D721Med (cell line): Measurements from ENCODE around the gene KLK15.
A peak's percentile ranks its signal among the peaks of the same experiment; 100 is the strongest.

Source experiments
- DNase-seq: peaks from one replicate; pipeline ENCODE4 v3.0.0; 2011; ENCODE audit warnings: low spot score; ENCODE audit not compliant: insufficient read length
- FAIRE-seq: peaks from 2 replicates; lab custom pipeline; 2011; peaks lifted over from hg19 to GRCh38; lab: Jason Lieb, UNC
- CTCF ChIP-seq: IDR thresholded peaks from 2 replicates; pipeline ENCODE4 v1.5.1; 2012; ENCODE audit warnings: mild to moderate bottlenecking, control low read depth; ENCODE audit not compliant: insufficient read depth; ENCODE audit errors: missing control alignments

Gene KLK15

DNA sequence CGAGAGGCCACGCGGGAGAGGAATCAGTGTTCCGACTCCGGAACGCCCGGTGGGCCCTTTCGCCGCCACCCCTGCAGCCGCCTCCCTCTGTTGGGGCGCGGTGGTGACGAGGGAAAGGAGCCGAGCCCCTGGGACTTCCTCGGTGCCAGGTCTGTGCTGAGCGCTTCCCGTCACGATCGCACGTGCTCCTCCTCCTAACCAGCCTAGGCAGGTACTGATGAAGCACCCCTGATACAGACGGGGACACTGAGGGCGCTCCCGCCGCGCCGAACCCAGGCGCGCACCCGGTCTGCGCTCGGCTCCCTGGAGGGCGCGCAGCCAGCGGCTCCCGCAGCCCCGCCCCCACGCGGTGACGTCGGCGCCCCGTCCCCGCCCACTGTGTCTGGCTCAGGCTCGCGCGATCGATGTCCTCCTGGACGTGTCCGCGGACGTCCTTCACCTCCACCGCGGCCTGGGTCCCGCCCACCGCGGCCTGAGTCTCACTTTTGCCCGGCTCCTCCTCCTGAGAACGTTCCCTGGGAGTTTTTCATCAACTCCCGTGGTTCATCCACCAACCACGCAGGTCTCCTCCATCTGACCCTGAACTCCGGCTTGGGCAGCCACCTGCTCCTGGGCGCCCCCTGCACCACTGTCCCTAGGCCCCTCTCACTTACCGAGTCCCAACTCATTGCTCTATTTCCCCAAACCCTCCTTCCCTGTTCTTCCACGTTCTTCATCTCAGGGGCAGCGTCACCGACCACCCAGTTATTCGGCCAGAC is 2.6 kb upstream of the KLK15 start:
- no peak for TF ChIP-seq CTCF
- DNase-seq (peak; percentile 93), FAIRE-seq (no peak)

DNA sequence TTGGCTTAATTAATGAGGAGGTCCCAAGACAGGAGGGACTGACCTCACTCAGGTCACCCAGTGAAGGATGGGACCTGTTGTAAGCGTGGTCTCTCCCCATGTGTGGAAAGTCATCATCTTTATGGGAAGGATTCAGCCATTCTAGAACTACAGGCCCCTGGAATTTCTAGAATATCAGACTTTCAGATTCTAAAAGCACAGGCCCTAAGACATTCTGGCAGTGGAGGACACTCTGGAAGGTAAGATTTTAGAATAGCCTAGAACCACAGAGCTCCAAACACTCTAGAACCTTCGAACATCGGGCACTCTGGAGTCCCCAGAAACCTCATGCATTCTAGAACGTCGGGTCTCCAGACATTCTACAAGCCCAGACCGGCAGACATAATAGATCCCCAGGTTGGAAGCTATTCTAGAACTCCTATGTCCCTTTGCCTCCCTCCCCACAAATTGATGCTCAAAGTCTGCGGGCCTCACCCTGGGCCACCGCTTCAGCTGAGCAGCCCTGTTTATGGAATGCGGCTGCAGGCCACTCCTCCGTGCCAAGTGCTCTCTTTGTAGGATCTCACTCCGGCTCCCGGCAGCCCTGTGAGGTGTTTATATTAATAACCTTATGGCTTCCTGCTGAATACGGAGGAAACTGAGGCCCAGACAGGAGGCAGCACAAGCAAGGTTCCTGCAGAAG is 1.9 kb upstream of the KLK15 start:
- TF ChIP-seq CTCF = no peak
- DNase-seq (no peak), FAIRE-seq (no peak)

GRCh38 chr19:50833802-50834167 is 411 bp upstream of the KLK15 start:
- TF ChIP-seq CTCF = no peak
- FAIRE-seq (no peak), DNase-seq (no peak)

DNA sequence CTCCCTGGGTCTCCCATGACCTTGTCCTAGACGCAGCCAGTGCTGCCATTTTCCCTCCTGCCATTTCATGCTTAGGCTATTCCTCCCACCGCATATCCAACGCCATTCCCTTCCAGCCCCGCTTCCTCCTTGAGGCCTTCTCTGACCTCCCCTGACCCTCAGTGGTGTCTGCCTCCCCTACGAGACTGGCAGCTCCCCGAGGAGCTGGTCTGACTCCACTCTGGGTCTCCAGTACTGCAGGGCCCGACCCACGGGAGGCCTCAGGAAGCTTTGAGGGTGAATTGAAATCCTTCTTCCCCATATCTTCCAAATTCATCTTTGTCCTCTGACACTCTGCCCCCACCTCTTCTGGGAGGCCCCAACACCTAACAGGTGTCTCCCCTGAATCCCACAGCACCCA is 708 bp downstream of the KLK15 start:
- DNase-seq = no peak
- TF ChIP-seq CTCF = no peak
- no peak for FAIRE-seq

DNA sequence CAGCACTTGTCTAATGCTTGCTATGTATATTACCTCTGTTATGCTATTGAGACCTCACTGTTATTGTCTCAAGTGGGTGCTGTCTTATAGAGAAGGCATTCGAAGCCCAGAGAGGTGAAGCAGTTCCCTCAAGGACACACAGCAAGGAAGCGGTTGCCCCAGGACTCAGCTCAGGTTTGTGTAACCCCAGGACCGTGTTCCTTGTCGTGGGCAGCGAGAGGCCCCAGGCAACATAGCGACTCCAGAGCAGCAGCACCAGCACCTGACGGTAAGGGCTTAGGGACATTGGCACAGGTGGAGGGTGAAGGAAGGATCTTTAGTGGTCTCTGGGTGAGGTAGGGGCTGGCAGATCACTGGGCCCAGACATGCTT is 2.4 kb downstream of the KLK15 start:
- no peak for FAIRE-seq
- no peak for DNase-seq

DNA sequence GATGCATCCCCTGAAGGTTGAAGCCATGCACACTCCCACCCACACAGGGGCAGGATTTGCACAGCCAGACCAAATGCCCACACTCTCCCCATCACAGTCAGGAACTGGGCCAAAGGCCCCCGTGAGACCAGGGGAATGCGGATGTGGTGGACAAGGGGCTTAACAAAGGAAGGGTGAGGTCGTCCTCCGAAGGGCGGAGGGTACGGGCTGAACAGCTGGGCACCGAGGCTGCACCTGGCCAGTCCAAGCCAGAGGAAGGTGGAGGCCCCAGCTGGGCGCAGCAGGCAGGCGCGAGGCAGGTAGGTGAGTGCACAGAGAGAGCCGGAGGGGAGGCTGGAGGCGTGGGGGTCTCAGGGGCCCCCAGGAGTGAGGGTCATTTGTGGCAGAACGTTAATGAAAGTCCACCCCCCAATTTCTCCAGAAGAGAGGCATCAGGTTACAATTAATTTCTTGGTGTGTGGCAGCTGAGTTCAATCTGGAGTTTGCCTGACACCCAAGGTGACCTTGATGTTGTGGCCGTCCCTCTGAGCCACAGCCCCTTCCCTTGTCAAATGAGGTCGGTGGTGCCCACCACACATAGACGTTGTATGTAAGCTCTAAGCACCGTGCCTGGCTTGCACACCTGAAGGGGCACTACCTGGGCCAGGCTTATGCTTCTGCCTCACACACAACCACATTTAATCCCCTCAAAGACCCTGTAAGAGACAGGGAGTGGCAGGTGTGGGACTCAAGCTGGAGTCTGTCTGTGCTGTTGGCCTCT is 2.9 kb downstream of the KLK15 start:
- peak; percentile 8 for DNase-seq
- TF ChIP-seq CTCF = no peak

More for the DNA sequence above, 2.4 kb downstream of the KLK15 start:
- no peak for TF ChIP-seq CTCF

More for the DNA sequence above, 2.9 kb downstream of the KLK15 start:
- FAIRE-seq = no peak
